ENCODE data around the gene DOCK1.

Gene DOCK1

DNA sequence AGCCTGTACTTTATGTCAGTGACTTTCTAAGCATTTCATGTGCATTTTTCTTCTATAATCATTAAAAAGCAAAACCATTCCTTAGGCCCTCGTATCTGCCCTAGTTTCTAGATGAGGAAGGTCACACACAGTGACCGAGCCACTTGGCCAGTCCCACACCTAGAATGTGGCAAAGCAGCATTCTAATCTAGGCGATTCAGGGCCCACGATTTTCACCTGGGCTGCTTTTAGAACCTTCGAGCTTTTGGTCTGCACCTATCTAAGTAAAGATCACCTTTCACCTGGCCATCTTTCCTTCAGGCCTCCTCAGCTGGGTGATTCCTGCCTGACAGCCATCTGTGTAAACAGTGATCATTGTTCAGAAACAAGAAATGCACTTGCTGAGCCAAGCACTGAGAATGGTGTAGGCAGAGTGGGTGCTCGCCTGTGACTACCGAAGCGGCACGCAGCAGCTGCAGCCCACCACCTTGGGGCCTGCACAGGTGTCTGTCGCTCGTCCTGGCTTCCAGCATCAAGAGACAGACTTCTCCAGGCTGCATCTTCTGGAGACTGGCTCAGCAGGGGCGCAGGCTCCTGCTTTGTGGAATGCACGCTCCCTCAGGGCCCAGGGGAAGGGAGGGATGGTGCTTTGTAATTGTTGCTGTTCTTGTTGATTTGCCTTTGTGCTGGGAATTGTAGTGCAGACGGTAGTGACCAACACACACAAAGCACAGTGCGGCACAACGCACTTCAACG lies 440.2 kb downstream of the DOCK1 start:
- no peak overlapping the region for H3K4me3 ChIP-seq (ENCODE audit: insufficient read depth, low read depth, low read length)
- peaks cover 6% of the 10 kb centered on the region for H3K4me1 ChIP-seq (ENCODE audit: control insufficient read depth, insufficient read depth, low read length)
- H3K36me3 ChIP-seq (ENCODE audit: control insufficient read depth, insufficient read depth, low read length), result no peaks in the 10 kb centered on the region
- H3K9me3 ChIP-seq (ENCODE audit: control insufficient read depth, low read length), result no peaks in the 10 kb centered on the region
- H3K27ac ChIP-seq (ENCODE audit: insufficient read depth, low read depth, low read length, poor library complexity, severe bottlenecking), result no peak overlapping the region
- no peaks in the 10 kb centered on the region for H3K27me3 ChIP-seq (ENCODE audit: control insufficient read depth, insufficient read depth, low read length, poor library complexity, severe bottlenecking)
- WGBS, 2 experiments, result 84 to 85% methylated on average over 17 of the region's 17 CpGs

DNA sequence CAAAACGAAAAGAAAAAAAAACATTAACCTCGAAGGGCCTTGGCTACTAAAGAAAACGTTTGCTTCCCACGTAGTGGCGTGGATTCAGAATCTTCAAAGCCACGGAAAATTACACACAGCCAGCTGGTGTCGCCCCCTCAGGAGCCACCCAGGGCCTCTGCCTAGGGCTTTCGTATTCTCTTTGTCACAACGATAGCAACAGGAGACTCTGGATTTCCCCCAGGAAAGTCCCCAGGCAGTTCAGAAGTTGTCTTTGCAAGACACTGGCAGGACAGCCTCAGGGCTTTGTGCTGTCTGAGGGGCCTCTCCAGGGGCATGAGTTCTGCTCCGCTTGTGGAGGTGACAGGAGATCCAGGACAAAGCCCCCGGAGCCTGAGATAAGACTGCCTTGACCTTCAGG lies 441.4 kb downstream of the DOCK1 start:
- Histone ChIP-seq H3K9me3 (ENCODE audit: control insufficient read depth, low read length) (no peaks in the 10 kb centered on the region), H3K4me1 (ENCODE audit: control insufficient read depth, insufficient read depth, low read length) (peaks cover 4% of the 10 kb centered on the region), H3K27ac (ENCODE audit: insufficient read depth, low read depth, low read length, poor library complexity, severe bottlenecking) (no peak overlapping the region), H3K36me3 (ENCODE audit: control insufficient read depth, insufficient read depth, low read length) (no peaks in the 10 kb centered on the region), H3K4me3 (ENCODE audit: insufficient read depth, low read depth, low read length) (no peak overlapping the region), H3K27me3 (ENCODE audit: control insufficient read depth, insufficient read depth, low read length, poor library complexity, severe bottlenecking) (no peaks in the 10 kb centered on the region)
- WGBS, 2 experiments, result 89 to 91% methylated on average over 11 of the region's 11 CpGs

DNA sequence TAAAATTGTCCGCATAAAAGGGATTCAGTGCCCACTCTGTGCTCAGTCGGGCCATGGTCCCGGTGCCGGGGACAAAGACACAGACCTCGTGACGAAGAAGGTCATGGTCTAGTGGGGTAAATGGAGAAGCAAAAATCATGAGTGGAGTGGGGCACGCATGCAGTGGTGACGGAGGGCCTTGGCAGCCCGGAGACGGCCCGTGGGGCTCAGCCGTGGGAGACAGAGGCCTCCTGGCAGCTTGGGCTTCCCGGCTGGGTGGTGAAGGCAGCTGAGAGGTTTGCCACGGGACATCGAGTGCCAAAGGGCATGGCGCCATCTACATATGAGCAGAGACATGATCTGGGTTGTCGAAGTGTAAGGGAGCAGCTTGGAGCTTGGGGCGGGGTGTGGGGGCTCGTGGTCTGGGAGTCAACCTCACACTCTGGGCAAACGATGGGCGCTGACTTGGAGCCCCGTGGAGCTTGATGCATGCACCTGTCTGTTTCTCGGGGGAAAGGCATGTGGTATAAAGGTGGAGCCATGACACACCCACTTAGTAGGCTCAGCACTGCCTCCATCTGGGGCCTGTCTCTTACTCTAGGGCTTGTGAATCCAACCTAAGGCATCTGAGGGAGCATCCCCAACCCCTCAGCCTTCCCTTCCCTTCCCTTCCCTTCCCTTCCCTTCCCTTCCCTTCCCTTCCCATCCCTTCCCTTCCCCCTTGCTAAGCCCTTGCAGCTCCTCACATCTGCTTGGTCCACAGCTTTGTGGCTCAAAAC lies 442.2 kb downstream of the DOCK1 start:
- Histone ChIP-seq H3K27me3 (ENCODE audit: control insufficient read depth, insufficient read depth, low read length, poor library complexity, severe bottlenecking) (no peaks in the 10 kb centered on the region), H3K4me3 (ENCODE audit: insufficient read depth, low read depth, low read length) (no peak overlapping the region), H3K27ac (ENCODE audit: insufficient read depth, low read depth, low read length, poor library complexity, severe bottlenecking) (no peak overlapping the region), H3K36me3 (ENCODE audit: control insufficient read depth, insufficient read depth, low read length) (no peaks in the 10 kb centered on the region), H3K9me3 (ENCODE audit: control insufficient read depth, low read length) (no peaks in the 10 kb centered on the region), H3K4me1 (ENCODE audit: control insufficient read depth, insufficient read depth, low read length) (no peaks in the 10 kb centered on the region)
- 94 to 95% methylated on average over 23 of the region's 23 CpGs for WGBS, 2 experiments

DNA sequence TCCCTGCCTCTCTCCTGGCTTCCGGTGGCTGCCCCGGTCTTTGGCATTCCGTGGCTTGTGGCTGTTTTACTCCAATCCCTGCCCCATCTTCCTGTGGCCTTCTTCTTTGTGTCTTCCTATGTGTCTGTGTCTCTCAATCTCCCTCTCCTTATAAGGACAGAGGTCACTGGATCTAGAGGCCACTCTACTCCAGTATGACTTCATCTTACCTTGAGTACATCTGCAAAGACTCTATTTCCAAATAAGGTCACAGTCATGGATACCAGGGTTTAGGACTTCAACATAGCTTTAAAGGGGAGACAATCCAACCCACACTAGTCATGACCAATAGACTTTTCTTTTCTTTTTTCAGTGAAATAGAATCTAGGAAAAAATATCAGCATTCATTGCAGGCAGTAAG lies 444.5 kb downstream of the DOCK1 start:
- Histone ChIP-seq H3K4me3 (ENCODE audit: insufficient read depth, low read depth, low read length) (no peak overlapping the region), H3K9me3 (ENCODE audit: control insufficient read depth, low read length) (no peaks in the 10 kb centered on the region), H3K4me1 (ENCODE audit: control insufficient read depth, insufficient read depth, low read length) (no peaks in the 10 kb centered on the region), H3K27ac (ENCODE audit: insufficient read depth, low read depth, low read length, poor library complexity, severe bottlenecking) (no peak overlapping the region), H3K36me3 (ENCODE audit: control insufficient read depth, insufficient read depth, low read length) (no peaks in the 10 kb centered on the region), H3K27me3 (ENCODE audit: control insufficient read depth, insufficient read depth, low read length, poor library complexity, severe bottlenecking) (no peaks in the 10 kb centered on the region)
- WGBS, 2 experiments, result 91 to 95% methylated on average over 3 of the region's 3 CpGs

DNA sequence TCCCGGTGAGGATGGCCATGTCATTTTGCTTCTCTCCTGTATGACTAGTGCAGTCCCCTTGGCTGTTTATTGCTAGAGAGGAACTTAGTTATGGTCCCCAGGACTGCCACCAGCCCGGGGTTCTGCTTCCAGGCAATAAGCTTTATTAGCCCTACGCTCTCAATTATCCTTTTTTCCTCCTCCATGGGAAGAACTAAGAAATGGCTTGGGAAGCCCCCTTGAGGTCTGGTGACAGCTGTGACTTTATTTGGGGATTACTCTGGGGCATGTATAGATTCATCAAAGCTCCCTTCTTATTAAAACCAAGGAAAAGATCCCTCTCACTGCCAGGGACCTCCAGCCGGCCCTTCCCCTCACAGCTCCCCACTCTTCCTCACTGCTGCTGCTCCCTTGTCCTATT lies 446.3 kb downstream of the DOCK1 start:
- no peak overlapping the region for H3K27ac ChIP-seq (ENCODE audit: insufficient read depth, low read depth, low read length, poor library complexity, severe bottlenecking)
- H3K9me3 ChIP-seq (ENCODE audit: control insufficient read depth, low read length), result no peaks in the 10 kb centered on the region
- no peaks in the 10 kb centered on the region for H3K27me3 ChIP-seq (ENCODE audit: control insufficient read depth, insufficient read depth, low read length, poor library complexity, severe bottlenecking)
- no peaks in the 10 kb centered on the region for H3K4me1 ChIP-seq (ENCODE audit: control insufficient read depth, insufficient read depth, low read length)
- no peak overlapping the region for H3K4me3 ChIP-seq (ENCODE audit: insufficient read depth, low read depth, low read length)
- no peaks in the 10 kb centered on the region for H3K36me3 ChIP-seq (ENCODE audit: control insufficient read depth, insufficient read depth, low read length)
- 85 to 86% methylated on average over 4 of the region's 4 CpGs for WGBS, 2 experiments

DNA sequence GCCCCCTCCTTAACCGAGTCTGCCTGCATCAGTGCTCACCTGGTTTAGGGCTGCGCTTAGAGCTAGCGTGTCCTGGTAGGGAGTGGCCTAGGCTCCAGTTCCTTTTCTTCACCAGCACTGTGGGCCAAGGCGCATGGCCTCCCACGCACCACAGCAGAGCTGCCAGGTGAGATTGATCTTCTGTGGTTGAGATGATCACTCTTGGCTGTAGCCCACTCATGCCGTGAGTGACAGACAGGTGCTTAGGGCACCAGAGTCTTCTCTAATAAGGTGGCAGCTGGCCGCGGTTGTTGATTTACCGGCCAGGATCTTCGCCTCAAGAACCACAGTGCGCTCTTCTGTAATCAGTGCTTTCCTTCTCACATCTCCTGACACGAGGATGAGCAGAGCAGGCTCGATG lies 448.3 kb downstream of the DOCK1 start:
- H3K9me3 ChIP-seq (ENCODE audit: control insufficient read depth, low read length), result no peaks in the 10 kb centered on the region
- no peaks in the 10 kb centered on the region for H3K4me1 ChIP-seq (ENCODE audit: control insufficient read depth, insufficient read depth, low read length)
- H3K4me3 ChIP-seq (ENCODE audit: insufficient read depth, low read depth, low read length), result no peak overlapping the region
- no peak overlapping the region for H3K27ac ChIP-seq (ENCODE audit: insufficient read depth, low read depth, low read length, poor library complexity, severe bottlenecking)
- no peaks in the 10 kb centered on the region for H3K27me3 ChIP-seq (ENCODE audit: control insufficient read depth, insufficient read depth, low read length, poor library complexity, severe bottlenecking)
- no peaks in the 10 kb centered on the region for H3K36me3 ChIP-seq (ENCODE audit: control insufficient read depth, insufficient read depth, low read length)
- 95 to 96% methylated on average over 12 to 13 of the region's 13 CpGs for WGBS, 2 experiments

DNA sequence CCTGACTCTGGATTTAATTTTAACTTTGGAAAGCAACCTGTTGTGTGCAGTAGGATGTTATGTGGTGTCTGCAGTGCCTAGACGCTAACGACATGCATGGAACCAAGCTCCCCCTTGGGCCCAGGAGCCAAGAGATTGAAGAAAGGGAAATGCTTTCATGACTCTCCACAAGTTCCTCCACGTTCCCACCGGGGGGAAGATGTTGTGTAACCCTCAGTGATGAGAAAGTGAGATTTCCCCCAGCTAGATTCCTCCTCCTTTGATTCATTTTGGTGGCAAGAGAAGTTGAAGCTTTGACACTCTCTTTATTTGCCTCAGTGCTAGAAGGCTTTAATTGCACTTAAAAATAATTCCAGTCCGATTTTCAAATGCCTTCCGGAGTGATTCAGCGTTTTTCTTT lies 449.0 kb downstream of the DOCK1 start:
- no peak overlapping the region for H3K4me3 ChIP-seq (ENCODE audit: insufficient read depth, low read depth, low read length)
- no peaks in the 10 kb centered on the region for H3K36me3 ChIP-seq (ENCODE audit: control insufficient read depth, insufficient read depth, low read length)
- H3K4me1 ChIP-seq (ENCODE audit: control insufficient read depth, insufficient read depth, low read length), result no peaks in the 10 kb centered on the region
- H3K9me3 ChIP-seq (ENCODE audit: control insufficient read depth, low read length), result no peaks in the 10 kb centered on the region
- no peaks in the 10 kb centered on the region for H3K27me3 ChIP-seq (ENCODE audit: control insufficient read depth, insufficient read depth, low read length, poor library complexity, severe bottlenecking)
- no peak overlapping the region for H3K27ac ChIP-seq (ENCODE audit: insufficient read depth, low read depth, low read length, poor library complexity, severe bottlenecking)
- whole genome bisulfite sequencing, 2 experiments, result 89 to 93% methylated on average over 7 of the region's 7 CpGs

DNA sequence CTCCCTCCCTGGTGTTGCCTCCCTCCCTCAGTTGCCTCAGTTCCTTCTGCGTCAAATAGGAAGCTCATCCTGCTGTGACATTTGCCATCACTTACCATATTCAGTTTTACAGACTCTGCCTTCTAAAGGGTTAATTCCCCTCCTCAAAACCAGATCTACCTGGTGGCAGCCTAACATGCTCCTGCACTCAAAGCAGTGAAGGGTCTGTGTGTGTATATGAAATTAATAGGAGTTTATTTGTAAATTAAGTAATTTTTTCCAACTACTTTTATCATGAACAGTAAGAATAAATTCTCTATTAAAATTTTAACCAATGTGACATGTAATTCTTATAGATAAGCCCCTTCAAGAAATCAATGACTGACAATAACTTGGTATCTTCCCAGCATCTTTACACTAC lies 449.8 kb downstream of the DOCK1 start:
- Histone ChIP-seq H3K4me1 (ENCODE audit: control insufficient read depth, insufficient read depth, low read length) (no peaks in the 10 kb centered on the region), H3K9me3 (ENCODE audit: control insufficient read depth, low read length) (no peaks in the 10 kb centered on the region), H3K36me3 (ENCODE audit: control insufficient read depth, insufficient read depth, low read length) (no peaks in the 10 kb centered on the region), H3K27me3 (ENCODE audit: control insufficient read depth, insufficient read depth, low read length, poor library complexity, severe bottlenecking) (no peaks in the 10 kb centered on the region), H3K27ac (ENCODE audit: insufficient read depth, low read depth, low read length, poor library complexity, severe bottlenecking) (no peak overlapping the region), H3K4me3 (ENCODE audit: insufficient read depth, low read depth, low read length) (no peak overlapping the region)
- WGBS, 2 experiments, result 88 to 90% methylated on average over 1 of the region's 1 CpG

DNA sequence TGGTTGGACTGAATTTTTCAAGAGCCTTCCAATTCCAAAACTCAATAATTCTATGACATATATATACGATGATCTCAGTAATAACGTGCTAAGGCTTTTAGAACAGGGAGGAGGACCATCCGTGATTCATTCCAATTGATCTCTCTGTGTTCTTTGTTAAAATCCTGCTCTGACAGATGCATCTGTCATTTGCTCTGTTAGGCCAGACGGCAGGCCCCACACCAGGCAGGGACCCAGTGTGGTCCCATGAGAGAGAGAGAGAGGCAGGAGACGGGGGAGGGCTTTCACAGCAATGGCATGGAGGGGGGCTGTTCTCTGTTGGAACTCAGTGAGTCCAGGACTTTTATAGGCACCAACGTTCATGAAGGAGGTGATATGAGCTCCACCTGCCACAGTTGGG lies 451.1 kb downstream of the DOCK1 start:
- WGBS, 2 experiments, result 89 to 91% methylated on average over 6 of the region's 6 CpGs
- Histone ChIP-seq H3K27ac (ENCODE audit: insufficient read depth, low read depth, low read length, poor library complexity, severe bottlenecking) (no peak overlapping the region), H3K36me3 (ENCODE audit: control insufficient read depth, insufficient read depth, low read length) (no peaks in the 10 kb centered on the region), H3K27me3 (ENCODE audit: control insufficient read depth, insufficient read depth, low read length, poor library complexity, severe bottlenecking) (no peaks in the 10 kb centered on the region), H3K4me3 (ENCODE audit: insufficient read depth, low read depth, low read length) (no peak overlapping the region), H3K9me3 (ENCODE audit: control insufficient read depth, low read length) (no peaks in the 10 kb centered on the region), H3K4me1 (ENCODE audit: control insufficient read depth, insufficient read depth, low read length) (no peaks in the 10 kb centered on the region)

DNA sequence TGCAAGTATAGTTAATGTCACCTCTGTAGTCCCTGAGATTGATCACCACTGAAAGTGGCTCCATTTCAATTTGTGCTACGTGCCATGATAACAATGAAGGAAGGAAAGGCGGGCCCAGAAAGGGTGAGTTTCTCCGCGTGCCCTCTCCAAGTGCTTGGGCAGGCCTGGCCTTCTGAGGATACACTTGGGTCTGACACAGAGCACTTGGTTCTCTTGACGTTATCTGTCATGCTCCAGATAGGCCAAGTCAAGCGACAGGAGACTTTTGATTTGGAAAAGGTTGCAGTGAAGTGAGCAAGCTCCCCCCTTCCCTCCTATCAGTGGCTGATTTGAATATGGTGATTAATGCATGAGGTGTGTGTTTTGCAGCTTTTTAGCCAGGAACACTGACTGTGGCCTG lies 452.0 kb downstream of the DOCK1 start:
- Histone ChIP-seq H3K36me3 (ENCODE audit: control insufficient read depth, insufficient read depth, low read length) (no peaks in the 10 kb centered on the region), H3K27me3 (ENCODE audit: control insufficient read depth, insufficient read depth, low read length, poor library complexity, severe bottlenecking) (no peaks in the 10 kb centered on the region), H3K4me3 (ENCODE audit: insufficient read depth, low read depth, low read length) (no peak overlapping the region), H3K27ac (ENCODE audit: insufficient read depth, low read depth, low read length, poor library complexity, severe bottlenecking) (no peak overlapping the region), H3K9me3 (ENCODE audit: control insufficient read depth, low read length) (no peaks in the 10 kb centered on the region), H3K4me1 (ENCODE audit: control insufficient read depth, insufficient read depth, low read length) (no peaks in the 10 kb centered on the region)
- 93 to 95% methylated on average over 6 of the region's 6 CpGs for WGBS, 2 experiments

All from ectodermal cell (in vitro differentiated cells).